ENCODE data around the gene POLE. TPM values are rescaled to one million over a fixed set of nuclear protein-coding genes. Genes with fewer than 3 reads are reported as not detected.

Gene POLE
- polyA plus RNA-seq, 1 of the 3 experiments (the other 2 are of a cell fraction) = 20.1 TPM

DNA sequence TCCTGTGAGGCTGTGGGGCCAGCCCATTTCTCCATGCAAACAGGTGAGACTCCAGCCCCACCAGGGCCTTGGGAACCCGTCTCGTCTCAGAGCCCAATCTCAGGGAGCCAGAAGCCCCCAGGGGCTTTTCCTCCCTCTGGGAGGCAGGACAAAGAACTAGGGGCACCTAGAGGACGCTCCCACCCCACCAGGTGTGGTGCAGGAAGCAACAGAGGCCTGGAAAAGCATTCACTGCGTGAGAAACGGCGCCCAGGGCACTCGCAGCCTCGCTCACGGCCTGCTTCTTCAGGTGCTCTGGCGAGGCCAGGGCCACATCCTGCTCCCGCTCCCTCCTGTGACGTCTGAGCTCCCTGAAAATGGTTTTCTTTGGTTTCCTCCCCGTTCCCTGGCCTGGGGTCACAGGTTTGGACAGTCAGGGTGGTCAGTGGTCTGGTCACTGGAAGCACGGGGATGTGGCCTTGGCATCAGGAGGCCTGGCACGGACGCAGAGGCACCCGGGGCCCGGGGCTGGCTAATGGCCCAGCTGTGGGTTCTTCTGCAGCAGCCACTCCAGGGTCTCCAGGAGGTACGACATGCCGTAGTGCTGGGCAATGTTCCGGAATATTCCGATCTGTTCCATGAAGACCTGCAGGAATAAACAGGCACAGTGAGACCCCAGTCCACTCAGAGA is 62.8 kb downstream of the POLE start:
- no peaks in the 10 kb centered on the region for H4K20me1 ChIP-seq (ENCODE audit: insufficient read depth)
- POLR2A ChIA-PET = no interaction called here
- no peak overlapping the region for H3K4me3 ChIP-seq (ENCODE audit: low read depth in 2 of 2, low read length in 1 of 2)
- H3K27me3 ChIP-seq (ENCODE audit: insufficient read depth) = peaks cover 5% of the 10 kb centered on the region; the same call in 1 of the 2 replicates
- DNase-seq = no peak
- H3K9ac ChIP-seq = no peak overlapping the region
- no peaks in the 10 kb centered on the region for H3K9me3 ChIP-seq
- CTCF ChIA-PET = interaction anchor here (1.6 to 3.8 kb wide), 3 partner anchors 9 to 14 kb away, joined by 4 to 19 read pairs (median 9); no protein-coding TSS in a partner anchor
- TF ChIP-seq NFIC (IDR thresholded peaks at IDR 0.05; ENCODE audit: borderline replicate concordance) = no peak
- TF ChIP-seq SMC3 (IDR thresholded peaks at IDR 0.05; ENCODE audit: low read depth, low read length) = no peak
- no peak for TF ChIP-seq POLR2AphosphoS5 (IDR thresholded peaks at IDR 0.05; ENCODE audit: low read depth, low read length)
- no peak for TF ChIP-seq GABPA (IDR thresholded peaks at IDR 0.05; ENCODE audit: low read depth)
- TF ChIP-seq, protein P1, sequence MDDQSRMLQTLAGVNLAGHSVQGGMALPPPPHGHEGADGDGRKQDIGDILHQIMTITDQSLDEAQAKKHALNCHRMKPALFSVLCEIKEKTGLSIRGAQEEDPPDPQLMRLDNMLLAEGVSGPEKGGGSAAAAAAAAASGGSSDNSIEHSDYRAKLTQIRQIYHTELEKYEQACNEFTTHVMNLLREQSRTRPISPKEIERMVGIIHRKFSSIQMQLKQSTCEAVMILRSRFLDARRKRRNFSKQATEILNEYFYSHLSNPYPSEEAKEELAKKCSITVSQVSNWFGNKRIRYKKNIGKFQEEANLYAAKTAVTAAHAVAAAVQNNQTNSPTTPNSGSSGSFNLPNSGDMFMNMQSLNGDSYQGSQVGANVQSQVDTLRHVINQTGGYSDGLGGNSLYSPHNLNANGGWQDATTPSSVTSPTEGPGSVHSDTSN (IDR thresholded peaks at IDR 0.05) = no peak
- TF ChIP-seq TEAD4 (IDR thresholded peaks at IDR 0.05; ENCODE audit: borderline replicate concordance, insufficient read depth) = no peak
- H3F3A ChIP-seq (replicated peaks; ENCODE audit: insufficient read depth) = no peaks in the 10 kb centered on the region
- no peaks in the 10 kb centered on the region for H3K79me2 ChIP-seq (ENCODE audit: insufficient read depth)
- no peak overlapping the region for H3K4me2 ChIP-seq
- 94% methylated on average over 8 of the region's 22 CpGs for WGBS (ENCODE audit: low lambda C conversion rate)
- peaks cover 0 to 11% of the 10 kb centered on the region in 2 experiments; a peak in 2 of 4 replicates for H3K4me1 ChIP-seq (ENCODE audit: control insufficient read depth in 1 of 2, insufficient read depth in 2 of 2, low read depth in 1 of 2, low read length in 1 of 2)
- H2AFZ ChIP-seq (ENCODE audit: low read depth) = no peak overlapping the region
- no peak overlapping the region for H3K27ac ChIP-seq (ENCODE audit: low read depth in 2 of 2, low read length in 1 of 2)
- no peaks in the 10 kb centered on the region for H3K9me2 ChIP-seq
- no peaks in the 10 kb centered on the region for H3K36me3 ChIP-seq (replicated peaks in 1 of 2; ENCODE audit: control insufficient read depth in 1 of 2, insufficient read depth in 2 of 2, low read length in 1 of 2)

DNA sequence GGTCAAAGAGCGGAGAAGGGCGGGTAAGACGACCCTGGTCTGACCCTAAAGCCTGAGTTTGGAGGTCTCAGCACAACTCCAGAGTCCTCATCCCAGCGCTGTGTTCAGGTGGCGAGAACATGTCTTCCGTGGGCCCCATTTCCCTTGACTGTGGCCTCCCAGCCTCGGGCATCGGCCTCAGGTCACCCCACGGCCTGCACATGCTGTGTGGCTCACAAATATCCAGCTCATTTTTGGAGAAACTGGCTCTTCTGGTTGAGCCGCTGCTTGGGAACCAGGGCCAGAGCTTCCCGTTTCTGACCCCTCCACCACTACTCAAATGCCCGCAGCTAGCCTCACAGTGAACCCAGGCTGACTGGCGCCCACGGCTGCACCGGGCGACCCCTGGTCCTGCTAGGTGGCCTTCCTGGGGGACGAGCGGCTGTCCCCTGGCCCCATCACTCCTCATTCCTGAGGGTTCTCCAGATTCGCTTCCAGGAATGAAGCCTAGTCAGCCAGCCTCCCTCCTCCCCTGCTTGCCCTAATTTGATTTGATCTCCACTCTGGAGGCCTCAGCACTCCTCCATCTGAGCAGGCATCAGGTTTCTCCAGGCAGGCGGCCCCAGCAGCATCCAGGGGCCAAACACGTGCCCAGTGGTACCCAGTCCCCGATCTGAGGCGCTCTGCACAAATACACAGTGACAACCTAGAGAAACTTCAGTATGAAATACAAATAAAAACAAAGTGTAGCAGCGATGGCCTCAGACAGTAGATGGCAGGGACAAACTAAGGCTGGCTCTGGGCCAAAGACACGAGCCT is 63.9 kb downstream of the POLE start:
- no peak overlapping the region for H3K27ac ChIP-seq (ENCODE audit: low read depth in 2 of 2, low read length in 1 of 2)
- H3K9ac ChIP-seq = no peak overlapping the region
- ChIA-PET CTCF (interaction anchor here (1.0 to 2.0 kb wide), 4 partner anchors 8 to 90 kb away, joined by 3 to 9 read pairs (median 6); no protein-coding TSS in a partner anchor), POLR2A (no interaction called here)
- H3K4me2 ChIP-seq = peak overlapping the region; percentile 16
- no peaks in the 10 kb centered on the region for H3K36me3 ChIP-seq (replicated peaks in 1 of 2; ENCODE audit: control insufficient read depth in 1 of 2, insufficient read depth in 2 of 2, low read length in 1 of 2)
- H3K9me3 ChIP-seq = no peaks in the 10 kb centered on the region
- H3K4me1 ChIP-seq (ENCODE audit: control insufficient read depth in 1 of 2, insufficient read depth in 2 of 2, low read depth in 1 of 2, low read length in 1 of 2) = peaks cover 0 to 11% of the 10 kb centered on the region in 2 experiments; a peak in 2 of 4 replicates
- H3K79me2 ChIP-seq (ENCODE audit: insufficient read depth) = no peaks in the 10 kb centered on the region
- H2AFZ ChIP-seq (ENCODE audit: low read depth) = no peak overlapping the region
- no peak overlapping the region for H3K4me3 ChIP-seq (ENCODE audit: low read depth in 2 of 2, low read length in 1 of 2)
- no peaks in the 10 kb centered on the region for H4K20me1 ChIP-seq (ENCODE audit: insufficient read depth)
- 86% methylated on average over 20 of the region's 25 CpGs for WGBS (ENCODE audit: low lambda C conversion rate)
- DNase-seq = no peak
- peaks cover 6% of the 10 kb centered on the region for H3K27me3 ChIP-seq (ENCODE audit: insufficient read depth)
- H3F3A ChIP-seq (replicated peaks; ENCODE audit: insufficient read depth) = no peaks in the 10 kb centered on the region
- TF ChIP-seq RCOR1 (IDR thresholded peaks at IDR 0.05; ENCODE audit: low read length) = no peak
- no peak for TF ChIP-seq RXRA (IDR thresholded peaks at IDR 0.05; ENCODE audit: borderline replicate concordance, low read depth)
- TF ChIP-seq, protein P2, sequence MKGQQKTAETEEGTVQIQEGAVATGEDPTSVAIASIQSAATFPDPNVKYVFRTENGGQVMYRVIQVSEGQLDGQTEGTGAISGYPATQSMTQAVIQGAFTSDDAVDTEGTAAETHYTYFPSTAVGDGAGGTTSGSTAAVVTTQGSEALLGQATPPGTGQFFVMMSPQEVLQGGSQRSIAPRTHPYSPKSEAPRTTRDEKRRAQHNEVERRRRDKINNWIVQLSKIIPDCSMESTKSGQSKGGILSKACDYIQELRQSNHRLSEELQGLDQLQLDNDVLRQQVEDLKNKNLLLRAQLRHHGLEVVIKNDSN (IDR thresholded peaks at IDR 0.05; ENCODE audit: borderline replicate concordance, low read depth) = no peak
- TF ChIP-seq, protein P3, sequence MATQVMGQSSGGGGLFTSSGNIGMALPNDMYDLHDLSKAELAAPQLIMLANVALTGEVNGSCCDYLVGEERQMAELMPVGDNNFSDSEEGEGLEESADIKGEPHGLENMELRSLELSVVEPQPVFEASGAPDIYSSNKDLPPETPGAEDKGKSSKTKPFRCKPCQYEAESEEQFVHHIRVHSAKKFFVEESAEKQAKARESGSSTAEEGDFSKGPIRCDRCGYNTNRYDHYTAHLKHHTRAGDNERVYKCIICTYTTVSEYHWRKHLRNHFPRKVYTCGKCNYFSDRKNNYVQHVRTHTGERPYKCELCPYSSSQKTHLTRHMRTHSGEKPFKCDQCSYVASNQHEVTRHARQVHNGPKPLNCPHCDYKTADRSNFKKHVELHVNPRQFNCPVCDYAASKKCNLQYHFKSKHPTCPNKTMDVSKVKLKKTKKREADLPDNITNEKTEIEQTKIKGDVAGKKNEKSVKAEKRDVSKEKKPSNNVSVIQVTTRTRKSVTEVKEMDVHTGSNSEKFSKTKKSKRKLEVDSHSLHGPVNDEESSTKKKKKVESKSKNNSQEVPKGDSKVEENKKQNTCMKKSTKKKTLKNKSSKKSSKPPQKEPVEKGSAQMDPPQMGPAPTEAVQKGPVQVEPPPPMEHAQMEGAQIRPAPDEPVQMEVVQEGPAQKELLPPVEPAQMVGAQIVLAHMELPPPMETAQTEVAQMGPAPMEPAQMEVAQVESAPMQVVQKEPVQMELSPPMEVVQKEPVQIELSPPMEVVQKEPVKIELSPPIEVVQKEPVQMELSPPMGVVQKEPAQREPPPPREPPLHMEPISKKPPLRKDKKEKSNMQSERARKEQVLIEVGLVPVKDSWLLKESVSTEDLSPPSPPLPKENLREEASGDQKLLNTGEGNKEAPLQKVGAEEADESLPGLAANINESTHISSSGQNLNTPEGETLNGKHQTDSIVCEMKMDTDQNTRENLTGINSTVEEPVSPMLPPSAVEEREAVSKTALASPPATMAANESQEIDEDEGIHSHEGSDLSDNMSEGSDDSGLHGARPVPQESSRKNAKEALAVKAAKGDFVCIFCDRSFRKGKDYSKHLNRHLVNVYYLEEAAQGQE (IDR thresholded peaks at IDR 0.05; ENCODE audit: low read depth, low read length) = no peak
- no peak for TF ChIP-seq CHD2 (IDR thresholded peaks at IDR 0.05; ENCODE audit: low read length, partially characterized antibody)
- TF ChIP-seq, protein P1 (IDR thresholded peaks at IDR 0.05) = no peak
- no peak for TF ChIP-seq MEF2A (IDR thresholded peaks at IDR 0.05; ENCODE audit: borderline replicate concordance, low read depth)
- TF ChIP-seq, protein P4, sequence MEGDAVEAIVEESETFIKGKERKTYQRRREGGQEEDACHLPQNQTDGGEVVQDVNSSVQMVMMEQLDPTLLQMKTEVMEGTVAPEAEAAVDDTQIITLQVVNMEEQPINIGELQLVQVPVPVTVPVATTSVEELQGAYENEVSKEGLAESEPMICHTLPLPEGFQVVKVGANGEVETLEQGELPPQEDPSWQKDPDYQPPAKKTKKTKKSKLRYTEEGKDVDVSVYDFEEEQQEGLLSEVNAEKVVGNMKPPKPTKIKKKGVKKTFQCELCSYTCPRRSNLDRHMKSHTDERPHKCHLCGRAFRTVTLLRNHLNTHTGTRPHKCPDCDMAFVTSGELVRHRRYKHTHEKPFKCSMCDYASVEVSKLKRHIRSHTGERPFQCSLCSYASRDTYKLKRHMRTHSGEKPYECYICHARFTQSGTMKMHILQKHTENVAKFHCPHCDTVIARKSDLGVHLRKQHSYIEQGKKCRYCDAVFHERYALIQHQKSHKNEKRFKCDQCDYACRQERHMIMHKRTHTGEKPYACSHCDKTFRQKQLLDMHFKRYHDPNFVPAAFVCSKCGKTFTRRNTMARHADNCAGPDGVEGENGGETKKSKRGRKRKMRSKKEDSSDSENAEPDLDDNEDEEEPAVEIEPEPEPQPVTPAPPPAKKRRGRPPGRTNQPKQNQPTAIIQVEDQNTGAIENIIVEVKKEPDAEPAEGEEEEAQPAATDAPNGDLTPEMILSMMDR (IDR thresholded peaks at IDR 0.05) = no peak
- TF ChIP-seq YY1 (IDR thresholded peaks at IDR 0.05; ENCODE audit: low read depth) = no peak
- no peak for TF ChIP-seq GABPA (IDR thresholded peaks at IDR 0.05; ENCODE audit: low read depth)
- H3K9me2 ChIP-seq = no peaks in the 10 kb centered on the region

Data from SK-N-SH (cell line).